Endothelial cell of umbilical vein (primary cell): ENCODE data around the gene TRIM27. TPM values are rescaled to one million over a fixed set of nuclear protein-coding genes. Genes with fewer than 3 reads are reported as not detected.

Source experiments
- BruUV-seq: library from RNA; stranded (reverse); fragments of 400-500 nt; replicated peaks from 2 replicates; lab custom pipeline; 2021; lab: Mats Ljungman, UMichigan
- CTCF ChIA-PET: fragments of 300-600, 350-600 bp; sonication (Branson Sonifier 250); formaldehyde crosslinking; loops from one replicate; lab custom pipeline; 2021; ENCODE audit warnings: antibody characterized with exemption, inconsistent platforms; lab: Charles Lee
- POLR2A ChIA-PET: fragments of 300-600, 350-600 bp; sonication (Branson Sonifier 250); formaldehyde crosslinking; loops from one replicate; lab custom pipeline; 2021; ENCODE audit warnings: antibody characterized with exemption, inconsistent platforms; lab: Charles Lee
- DNase-seq: peaks from one replicate; pipeline ENCODE4 v3.0.0-alpha.2; 2011; ENCODE audit warnings: low read depth, low spot score
- FAIRE-seq: peaks from 2 replicates; lab custom pipeline; 2011; peaks lifted over from hg19 to GRCh38; lab: Jason Lieb, UNC
- H2AFZ ChIP-seq: 2 replicates; pipeline ENCODE4 v1.6.0; 2012; ENCODE audit warnings: low read depth, low read length, control low read depth, inconsistent platforms
- H3K27ac ChIP-seq: 2 replicates; pipeline ENCODE4 v1.5.1; 2011; ENCODE audit warnings: low read depth, mild to moderate bottlenecking, control low read depth, low read length, moderate library complexity; ENCODE audit not compliant: insufficient read depth
- H3K27me3 ChIP-seq, 2 experiments: 2 replicates each; pipeline versions ENCODE4 v1.6.0 to v1.6.1; 2011; ENCODE audit warnings: low read length in 2 of 2, mixed read lengths in 1 of 2; ENCODE audit not compliant: control insufficient read depth in 2 of 2, insufficient read depth in 2 of 2
- H3K36me3 ChIP-seq, 2 experiments: 2 replicates in 1 of 2; 3 replicates in 1 of 2; pipeline ENCODE4 v1.5.1; 2011; ENCODE audit warnings: low read length in 2 of 2, mild to moderate bottlenecking in 1 of 2, moderate library complexity in 1 of 2; ENCODE audit not compliant: control insufficient read depth in 2 of 2, insufficient read depth in 2 of 2; ENCODE audit errors: extremely low read depth in 1 of 2
- H3K4me1 ChIP-seq: 3 replicates; pipeline ENCODE4 v1.5.1; 2011; ENCODE audit warnings: mild to moderate bottlenecking, low read length; ENCODE audit not compliant: control insufficient read depth, insufficient read depth; ENCODE audit errors: extremely low read depth
- H3K4me2 ChIP-seq: 2 replicates; pipeline ENCODE4 v1.6.1; 2011; ENCODE audit warnings: low read length, control low read depth, mixed read lengths; ENCODE audit not compliant: insufficient read depth
- H3K4me3 ChIP-seq, 3 experiments: fragments of 200-600 bp in 1 of 3; sonication (generic), shearing (Covaris generic) in 1 of 3; replicated peaks in 1 of 3; 2 replicates each; pipeline ENCODE4 v1.5.1; 2011 to 2016; ENCODE audit warnings: control low read depth in 3 of 3, low read length in 3 of 3, mild to moderate bottlenecking in 2 of 3, inconsistent platforms in 1 of 3, low read depth in 1 of 3, moderate library complexity in 1 of 3; ENCODE audit not compliant: insufficient read depth in 1 of 3
- H3K79me2 ChIP-seq: 2 replicates; pipeline ENCODE4 v1.6.0; 2012; ENCODE audit warnings: low read length, inconsistent platforms; ENCODE audit not compliant: control insufficient read depth, insufficient read depth
- H3K9ac ChIP-seq: replicated peaks from 2 replicates; pipeline ENCODE3; 2011; ENCODE audit warnings: low read length, control low read depth; ENCODE audit not compliant: insufficient read depth; ENCODE audit errors: extremely low read depth
- H3K9me1 ChIP-seq: replicated peaks from 3 replicates; pipeline ENCODE4 v1.6.0; 2011; ENCODE audit warnings: mild to moderate bottlenecking, low read length; ENCODE audit not compliant: control insufficient read depth, insufficient read depth; ENCODE audit errors: extremely low read depth
- H3K9me3 ChIP-seq: replicated peaks from 2 replicates; pipeline ENCODE4 v1.5.1; 2012; ENCODE audit warnings: low read length, inconsistent platforms; ENCODE audit not compliant: control insufficient read depth, insufficient read depth
- H4K20me1 ChIP-seq: replicated peaks from 2 replicates; pipeline ENCODE3; 2011; ENCODE audit warnings: mild to moderate bottlenecking, low read length; ENCODE audit not compliant: control insufficient read depth, insufficient read depth; ENCODE audit errors: extremely low read depth
- CTCF ChIP-seq, 2 donors: IDR thresholded peaks; 1 replicate in 1 of 2; 2 replicates in 1 of 2; pipeline ENCODE4 v1.5.1; 2011; ENCODE audit warnings: low read length in 2 of 2, mild to moderate bottlenecking in 2 of 2, moderate library complexity in 2 of 2, control low read depth in 1 of 2, inconsistent platforms in 1 of 2, low read depth in 1 of 2; ENCODE audit not compliant: insufficient read depth in 1 of 2; ENCODE audit errors: extremely low read depth in 1 of 2
- MAX ChIP-seq: IDR thresholded peaks from 2 replicates; pipeline ENCODE4 v1.6.1; 2011; ENCODE audit not compliant: insufficient read depth, insufficient read length
- dilution Hi-C: fragments of 300-500 bp; cut with MboI; formaldehyde crosslinking; loops from one replicate; pipeline ENCODE4 v1.15.0; 2019; ENCODE audit warnings: low sequenced_read_pairs; ENCODE audit not compliant: extremely low pct_ligation_motif_present
- intact Hi-C: fragments of 100-400 bp; cut with micrococcal nuclease; formaldehyde crosslinking; loops from one replicate; pipeline ENCODE4 v1.10.0; 2022
- polyA plus RNA-seq, 4 experiments: library from polyadenylated mRNA; depleted of rRNA in 3 of 4; stranded (reverse) in 3 of 4; unstranded in 1 of 4; fragments of >200 nt; gene quantifications; 2 replicates each; pipeline versions ENCODE4 v1.2.1 to v1.2.3, GENCODE V29; 2011 to 2012; ENCODE audit warnings: missing spikeins in 1 of 4
- total RNA-seq: library from RNA; stranded (reverse); gene quantifications from 2 replicates; pipeline ENCODE4 v1.2.3, GENCODE V29; 2021

Gene TRIM27
- total and polyA plus RNA-seq, 2 donors (not counting 3 experiments of a cell fraction or from before 2014, with no cell fraction given) = 67.1 to 69.2 TPM

- POLR2A ChIA-PET = no interaction called here
- BruUV-seq = no TSS peak
- dilution Hi-C loops = no loop called here
Measured at GRCh38 chr6:28969129-28969528, 45.3 kb upstream of the TRIM27 start.

More at GRCh38 chr6:28969129-28969528, 45.3 kb upstream of the TRIM27 start:
- Histone ChIP-seq H3K9me3 (no peaks in the 10 kb centered on the region), H3K9me1 (no peaks in the 10 kb centered on the region), H3K27me3 (no peaks in the 10 kb centered on the region), H3K4me3 (no peak overlapping the region), H3K4me1 (no peaks in the 10 kb centered on the region), H3K4me2 (no peak overlapping the region), H2AFZ (no peak overlapping the region), H3K9ac (no peak overlapping the region), H3K27ac (no peak overlapping the region), H3K36me3 (no peaks in the 10 kb centered on the region), H3K79me2 (no peaks in the 10 kb centered on the region), H4K20me1 (no peaks in the 10 kb centered on the region)
- CTCF ChIA-PET = interaction anchor here (1.5 to 2.5 kb wide), 3 partner anchors 12 to 47 kb away, joined by 3 to 12 read pairs (median 9); no protein-coding TSS in a partner anchor
- DNase-seq = no peak
- intact Hi-C loops = loop anchor here (1.0 kb wide), 1 partner anchor 48 kb away; no protein-coding TSS in a partner anchor
- TF ChIP-seq MAX = no peak
- peak in 1 of 2 donors; percentile 22 for TF ChIP-seq CTCF (IDR thresholded peaks at IDR 0.05; ENCODE audit: extremely low read depth in 1 of 2, insufficient read depth in 1 of 2, low read depth in 1 of 2, low read length in 2 of 2)
- no peak for FAIRE-seq
